AG09309 (cell line): ENCODE results near the gene SH2D1B.

Source experiments
- DNase-seq: peaks from one replicate; pipeline ENCODE4 v3.0.0-alpha.2; 2010; ENCODE audit warnings: low read depth
- H3K4me3 ChIP-seq: 2 replicates; pipeline ENCODE4 v1.5.1; 2011; ENCODE audit warnings: mild to moderate bottlenecking, low read depth, low read length, moderate library complexity; ENCODE audit not compliant: control insufficient read depth
- TF ChIP-seq, protein P1 (sequence below): IDR thresholded peaks from 2 replicates; pipeline ENCODE4 v1.5.1; 2011; ENCODE audit warnings: mild to moderate bottlenecking, low read depth, low read length, inconsistent platforms; ENCODE audit not compliant: insufficient read depth, control insufficient read depth; ENCODE audit errors: missing control alignments

The SH2D1B gene

DNA sequence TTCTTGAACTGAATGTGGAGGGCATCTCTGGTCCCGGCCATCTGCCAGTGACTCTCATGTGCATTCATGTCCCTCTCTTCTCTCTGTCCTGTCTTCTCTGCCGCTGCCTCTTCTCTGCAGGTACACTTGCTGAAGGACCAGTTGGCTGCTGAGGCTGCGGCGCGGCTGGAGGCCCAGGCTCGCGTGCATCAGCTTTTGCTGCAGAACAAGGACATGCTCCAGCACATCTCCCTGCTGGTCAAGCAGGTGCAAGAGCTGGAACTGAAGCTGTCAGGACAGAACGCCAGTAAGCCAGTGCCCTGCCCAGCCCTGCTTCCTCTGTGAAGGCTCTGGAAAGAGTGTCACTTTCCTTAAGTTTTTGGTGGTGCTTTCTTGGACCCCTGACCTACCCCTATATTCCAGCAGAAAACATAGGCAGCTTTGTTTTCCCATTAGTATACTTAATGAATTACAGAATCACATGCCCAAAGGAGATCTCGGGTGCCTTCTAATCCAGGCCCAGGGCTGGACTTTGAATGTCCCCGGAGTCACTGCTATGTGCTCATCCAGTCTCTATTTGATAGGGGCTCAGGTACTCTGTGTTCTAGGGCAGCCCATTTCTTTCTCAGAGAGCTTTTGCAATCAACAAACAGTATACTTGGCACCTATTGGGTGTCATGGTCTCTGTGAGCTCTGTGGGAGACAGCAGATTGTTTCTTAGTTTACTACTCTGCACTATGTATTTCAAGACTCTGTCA, 46.5 kb downstream of the SH2D1B start:
- TF ChIP-seq, protein P1, sequence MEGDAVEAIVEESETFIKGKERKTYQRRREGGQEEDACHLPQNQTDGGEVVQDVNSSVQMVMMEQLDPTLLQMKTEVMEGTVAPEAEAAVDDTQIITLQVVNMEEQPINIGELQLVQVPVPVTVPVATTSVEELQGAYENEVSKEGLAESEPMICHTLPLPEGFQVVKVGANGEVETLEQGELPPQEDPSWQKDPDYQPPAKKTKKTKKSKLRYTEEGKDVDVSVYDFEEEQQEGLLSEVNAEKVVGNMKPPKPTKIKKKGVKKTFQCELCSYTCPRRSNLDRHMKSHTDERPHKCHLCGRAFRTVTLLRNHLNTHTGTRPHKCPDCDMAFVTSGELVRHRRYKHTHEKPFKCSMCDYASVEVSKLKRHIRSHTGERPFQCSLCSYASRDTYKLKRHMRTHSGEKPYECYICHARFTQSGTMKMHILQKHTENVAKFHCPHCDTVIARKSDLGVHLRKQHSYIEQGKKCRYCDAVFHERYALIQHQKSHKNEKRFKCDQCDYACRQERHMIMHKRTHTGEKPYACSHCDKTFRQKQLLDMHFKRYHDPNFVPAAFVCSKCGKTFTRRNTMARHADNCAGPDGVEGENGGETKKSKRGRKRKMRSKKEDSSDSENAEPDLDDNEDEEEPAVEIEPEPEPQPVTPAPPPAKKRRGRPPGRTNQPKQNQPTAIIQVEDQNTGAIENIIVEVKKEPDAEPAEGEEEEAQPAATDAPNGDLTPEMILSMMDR = no peak
- no peak for DNase-seq
- no peak overlapping the region for H3K4me3 ChIP-seq

DNA sequence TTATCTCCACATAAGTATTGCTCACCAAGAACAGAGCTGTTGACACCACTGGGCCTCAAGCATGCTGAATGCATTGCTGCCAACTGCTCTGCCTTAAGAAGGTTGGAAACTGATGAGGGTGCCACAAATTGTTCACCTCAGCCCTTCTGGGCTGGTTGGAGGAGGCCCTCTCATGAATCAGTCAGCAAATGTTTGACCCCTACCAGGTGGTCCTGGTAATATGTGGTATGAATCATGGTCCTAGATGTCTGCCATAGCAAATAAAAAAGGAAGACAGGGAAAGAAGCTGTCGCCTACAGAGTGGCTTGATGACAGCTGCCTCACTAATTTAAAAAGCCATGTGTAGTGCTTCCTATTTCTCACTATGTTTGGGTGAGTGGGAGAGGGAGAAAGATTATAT, 47.4 kb downstream of the SH2D1B start:
- H3K4me3 ChIP-seq = no peak overlapping the region
- TF ChIP-seq, protein P1 = no peak
- no peak for DNase-seq

DNA sequence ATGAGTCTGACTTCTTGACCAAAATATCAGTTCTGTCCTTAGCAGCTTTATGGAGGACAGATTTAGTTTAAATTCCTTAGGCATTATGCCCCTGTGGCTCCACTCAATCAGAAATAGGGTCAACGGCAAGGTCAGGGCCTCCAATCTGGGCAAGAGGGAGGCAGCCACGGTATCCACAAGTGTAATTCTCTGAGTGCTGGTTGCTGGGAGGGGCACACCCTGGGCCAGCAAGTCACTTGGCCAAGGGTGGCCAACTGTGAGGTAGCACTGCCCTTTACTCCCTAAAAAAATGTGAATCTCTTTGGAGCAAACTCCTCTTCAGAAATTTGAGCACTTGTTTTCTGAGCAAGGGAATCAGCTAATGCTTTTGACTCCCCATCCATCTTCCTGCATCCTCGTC, 48.1 kb downstream of the SH2D1B start:
- TF ChIP-seq, protein P1 = no peak
- H3K4me3 ChIP-seq = no peak overlapping the region

DNA sequence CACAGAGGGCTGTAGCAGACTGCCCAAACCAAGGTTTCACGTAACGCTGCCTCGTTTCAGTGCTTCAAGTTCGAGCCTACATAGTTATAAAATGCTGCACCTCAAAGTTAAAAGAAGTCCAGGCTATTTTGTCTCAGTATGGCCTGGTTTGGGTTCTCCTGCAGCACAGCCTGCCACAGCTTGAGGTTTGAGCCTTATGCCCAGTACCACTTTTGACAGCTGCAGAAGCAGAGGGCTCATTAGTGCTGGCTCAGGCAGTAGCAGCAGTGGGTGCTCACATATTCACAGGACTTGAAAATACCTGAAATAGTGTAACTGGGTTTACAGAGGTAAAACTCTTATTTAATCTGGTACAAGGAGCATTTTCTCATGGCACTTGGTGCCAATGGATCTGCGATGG, 50.6 kb downstream of the SH2D1B start:
- no peak for DNase-seq
- no peak overlapping the region for H3K4me3 ChIP-seq
- TF ChIP-seq, protein P1 = no peak

More for the DNA sequence above, 48.1 kb downstream of the SH2D1B start:
- no peak for DNase-seq

DNA sequence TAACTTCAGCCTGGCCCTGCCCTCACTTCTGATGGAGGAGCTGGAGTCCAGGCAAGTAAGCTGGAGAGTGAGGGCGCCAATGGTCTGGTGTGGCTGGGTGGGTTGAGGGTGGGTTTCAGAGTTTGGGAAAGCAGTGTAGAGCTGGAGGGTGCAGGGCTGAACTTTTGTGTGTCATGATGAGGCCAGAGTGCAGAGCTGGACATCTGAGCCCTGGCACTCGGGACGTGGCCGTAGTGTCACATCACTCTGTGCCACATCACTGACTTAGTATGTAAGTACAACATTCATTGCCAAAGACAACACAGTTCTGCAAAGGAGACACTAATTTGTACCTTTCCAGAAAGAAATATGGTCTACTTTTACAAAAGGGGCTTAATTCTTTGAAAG, 51.1 kb downstream of the SH2D1B start:
- H3K4me3 ChIP-seq = no peak overlapping the region
- DNase-seq = no peak
- TF ChIP-seq, protein P1 = no peak

DNA sequence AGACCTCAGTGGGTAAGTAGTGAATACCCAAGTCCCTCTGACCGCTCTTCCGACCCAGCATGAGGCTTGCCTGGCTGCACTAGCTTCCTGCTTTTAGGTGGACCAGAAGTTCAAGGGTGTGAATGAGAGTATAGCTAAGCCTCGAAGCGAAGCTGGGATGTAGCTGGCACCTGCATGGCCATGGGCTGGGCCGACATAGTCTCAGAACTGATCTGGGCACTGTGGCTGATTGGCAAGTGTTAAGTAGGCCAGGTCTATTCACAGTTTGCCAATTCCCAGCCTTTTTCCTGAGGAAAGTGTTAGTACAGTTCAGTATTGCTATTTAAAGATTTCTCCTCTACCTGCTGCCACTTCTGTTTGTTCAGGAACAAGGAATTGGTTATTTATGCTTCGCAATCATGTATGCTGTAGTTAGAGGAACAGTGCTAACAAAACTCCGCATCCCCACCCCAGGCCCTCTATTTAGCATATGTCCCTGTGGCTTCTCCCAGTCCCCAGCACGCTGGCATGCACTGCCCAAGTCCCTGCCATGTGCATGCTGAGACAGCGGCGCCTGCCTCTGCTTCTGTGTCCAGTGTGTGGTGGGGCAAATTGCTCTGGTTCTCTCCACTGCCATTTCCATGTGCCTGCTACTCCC, 51.6 kb downstream of the SH2D1B start:
- DNase-seq = no peak
- TF ChIP-seq, protein P1 = no peak
- H3K4me3 ChIP-seq = no peak overlapping the region
